ENCODE results near the gene LTF. TPM values are rescaled to one million over a fixed set of nuclear protein-coding genes. Genes with fewer than 3 reads are reported as not detected.

LTF gene
- total RNA-seq, 1 donor from 2014 or later, result 1.4 TPM

DNA sequence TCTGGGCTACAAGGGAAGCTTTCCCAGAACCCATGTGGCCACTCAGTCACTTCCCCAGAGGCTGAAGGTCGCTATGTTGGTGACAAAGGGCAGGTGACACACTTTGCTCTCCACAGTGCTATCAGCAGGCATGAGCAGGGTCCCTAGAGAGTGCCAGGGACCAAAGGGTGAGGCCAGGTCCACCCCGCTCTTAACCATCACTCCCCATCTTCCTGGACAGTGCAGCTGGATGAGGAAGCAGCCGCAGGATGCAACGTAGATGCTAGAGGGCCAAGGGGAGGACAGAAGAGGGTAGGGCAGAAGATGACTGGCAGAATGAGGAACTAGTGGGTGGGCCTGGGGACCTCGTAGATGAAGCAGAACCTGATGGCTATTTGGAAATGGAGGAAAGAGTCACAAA lies 13.6 kb upstream of the LTF start:
- H3K4me1 ChIP-seq, result no peaks in the 10 kb centered on the region
- H3K4me3 ChIP-seq, result no peak overlapping the region
- H3K36me3 ChIP-seq, result no peaks in the 10 kb centered on the region
- DNase-seq (ENCODE audit: low spot score in 2 of 2), result peak in 1 of 2 donors; percentile 30
- intact Hi-C loops (cut with DNase I), result no loop called here
- no peak overlapping the region for H3K27ac ChIP-seq
- H3K27me3 ChIP-seq, result no peaks in the 10 kb centered on the region
- H3K9me3 ChIP-seq, result peaks cover 0 to 6% of the 10 kb centered on the region in 2 donors
- TF ChIP-seq, protein P1, sequence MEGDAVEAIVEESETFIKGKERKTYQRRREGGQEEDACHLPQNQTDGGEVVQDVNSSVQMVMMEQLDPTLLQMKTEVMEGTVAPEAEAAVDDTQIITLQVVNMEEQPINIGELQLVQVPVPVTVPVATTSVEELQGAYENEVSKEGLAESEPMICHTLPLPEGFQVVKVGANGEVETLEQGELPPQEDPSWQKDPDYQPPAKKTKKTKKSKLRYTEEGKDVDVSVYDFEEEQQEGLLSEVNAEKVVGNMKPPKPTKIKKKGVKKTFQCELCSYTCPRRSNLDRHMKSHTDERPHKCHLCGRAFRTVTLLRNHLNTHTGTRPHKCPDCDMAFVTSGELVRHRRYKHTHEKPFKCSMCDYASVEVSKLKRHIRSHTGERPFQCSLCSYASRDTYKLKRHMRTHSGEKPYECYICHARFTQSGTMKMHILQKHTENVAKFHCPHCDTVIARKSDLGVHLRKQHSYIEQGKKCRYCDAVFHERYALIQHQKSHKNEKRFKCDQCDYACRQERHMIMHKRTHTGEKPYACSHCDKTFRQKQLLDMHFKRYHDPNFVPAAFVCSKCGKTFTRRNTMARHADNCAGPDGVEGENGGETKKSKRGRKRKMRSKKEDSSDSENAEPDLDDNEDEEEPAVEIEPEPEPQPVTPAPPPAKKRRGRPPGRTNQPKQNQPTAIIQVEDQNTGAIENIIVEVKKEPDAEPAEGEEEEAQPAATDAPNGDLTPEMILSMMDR (IDR thresholded peaks at IDR 0.05), result no peak

DNA sequence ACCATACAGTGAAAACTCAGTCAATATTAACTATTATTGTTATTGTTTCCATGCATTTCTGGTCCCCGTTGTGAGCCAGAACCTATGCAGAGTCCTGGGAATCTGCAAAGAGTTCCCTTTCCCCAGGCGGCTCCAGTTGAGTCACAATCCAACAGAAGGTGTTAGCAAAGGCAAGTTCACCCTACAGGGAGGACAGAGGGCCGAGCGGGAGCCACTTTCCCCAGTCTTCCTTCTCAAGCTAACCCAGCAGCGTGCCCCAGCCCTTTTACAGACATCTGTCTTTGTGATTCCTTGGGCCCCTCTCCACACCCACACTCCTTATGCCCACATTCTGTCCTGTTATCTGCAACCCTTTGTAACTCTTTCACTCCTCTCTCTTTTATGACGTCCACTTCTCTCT lies 13.1 kb upstream of the LTF start:
- intact Hi-C loops (cut with DNase I), result no loop called here

DNA sequence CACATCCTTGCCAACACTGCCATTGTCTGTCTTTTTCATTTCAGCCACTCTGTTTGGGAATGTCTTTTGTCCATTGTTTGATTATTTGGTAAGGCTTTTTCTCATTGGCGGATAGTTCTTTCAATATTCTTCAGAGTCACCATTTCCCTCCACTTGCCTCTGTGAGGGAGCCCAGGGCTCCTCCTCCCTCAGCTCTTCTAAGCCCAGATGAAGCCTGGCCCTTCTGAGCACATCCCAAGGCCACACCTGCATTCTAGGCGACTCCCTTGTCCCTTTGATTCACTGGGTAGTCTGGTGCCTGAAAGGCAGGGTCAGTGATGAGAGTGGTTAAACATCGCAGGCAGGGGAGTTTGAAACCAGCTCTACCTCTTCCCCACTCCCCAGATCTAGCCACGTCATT lies 12.4 kb upstream of the LTF start:
- Histone ChIP-seq H3K9me3 (peaks cover 0 to 6% of the 10 kb centered on the region in 2 donors), H3K36me3 (no peaks in the 10 kb centered on the region), H3K27ac (no peak overlapping the region), H3K4me1 (no peaks in the 10 kb centered on the region), H3K4me3 (no peak overlapping the region), H3K27me3 (no peaks in the 10 kb centered on the region)
- intact Hi-C loops (cut with DNase I), result no loop called here
- DNase-seq (ENCODE audit: low spot score in 2 of 2), result no peak
- TF ChIP-seq, protein P1 (IDR thresholded peaks at IDR 0.05), result no peak

More for the DNA sequence above, 13.1 kb upstream of the LTF start:
- peak in 1 of 2 donors; percentile 49 for DNase-seq (ENCODE audit: low spot score in 2 of 2)
- no peak overlapping the region for H3K4me3 ChIP-seq
- H3K9me3 ChIP-seq, result peaks cover 0 to 6% of the 10 kb centered on the region in 2 donors
- TF ChIP-seq, protein P1 (IDR thresholded peaks at IDR 0.05), result no peak
- no peaks in the 10 kb centered on the region for H3K27me3 ChIP-seq
- no peaks in the 10 kb centered on the region for H3K4me1 ChIP-seq
- no peaks in the 10 kb centered on the region for H3K36me3 ChIP-seq
- no peak overlapping the region for H3K27ac ChIP-seq

DNA sequence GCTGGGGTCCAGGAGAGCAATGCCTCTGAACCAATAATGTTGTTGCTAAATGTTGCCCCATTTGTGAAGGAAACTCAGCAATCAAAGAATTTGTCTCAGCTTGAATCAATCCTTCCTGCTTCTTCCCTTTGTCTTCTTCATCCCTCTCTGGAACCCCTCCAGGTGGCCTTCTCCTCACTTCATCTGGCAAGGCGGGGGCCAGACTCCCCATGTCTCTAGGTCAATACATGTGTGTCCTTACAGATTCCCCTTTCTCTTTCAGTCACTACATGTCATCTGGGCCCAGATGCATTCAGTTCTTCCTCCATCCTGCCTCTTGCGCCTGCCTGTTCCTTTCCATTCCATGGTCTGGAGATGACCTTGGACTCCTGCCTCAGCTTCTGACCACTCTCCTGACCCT lies 8.0 kb upstream of the LTF start:
- peaks cover 0 to 6% of the 10 kb centered on the region in 2 donors for H3K9me3 ChIP-seq
- TF ChIP-seq, protein P1 (IDR thresholded peaks at IDR 0.05), result no peak
- peak in 1 of 2 donors; percentile 53 for DNase-seq (ENCODE audit: low spot score in 2 of 2)
- no peaks in the 10 kb centered on the region for H3K27me3 ChIP-seq
- intact Hi-C loops (cut with DNase I), result no loop called here
- H3K27ac ChIP-seq, result no peak overlapping the region
- no peak overlapping the region for H3K4me3 ChIP-seq
- H3K4me1 ChIP-seq, result no peaks in the 10 kb centered on the region
- no peaks in the 10 kb centered on the region for H3K36me3 ChIP-seq

DNA sequence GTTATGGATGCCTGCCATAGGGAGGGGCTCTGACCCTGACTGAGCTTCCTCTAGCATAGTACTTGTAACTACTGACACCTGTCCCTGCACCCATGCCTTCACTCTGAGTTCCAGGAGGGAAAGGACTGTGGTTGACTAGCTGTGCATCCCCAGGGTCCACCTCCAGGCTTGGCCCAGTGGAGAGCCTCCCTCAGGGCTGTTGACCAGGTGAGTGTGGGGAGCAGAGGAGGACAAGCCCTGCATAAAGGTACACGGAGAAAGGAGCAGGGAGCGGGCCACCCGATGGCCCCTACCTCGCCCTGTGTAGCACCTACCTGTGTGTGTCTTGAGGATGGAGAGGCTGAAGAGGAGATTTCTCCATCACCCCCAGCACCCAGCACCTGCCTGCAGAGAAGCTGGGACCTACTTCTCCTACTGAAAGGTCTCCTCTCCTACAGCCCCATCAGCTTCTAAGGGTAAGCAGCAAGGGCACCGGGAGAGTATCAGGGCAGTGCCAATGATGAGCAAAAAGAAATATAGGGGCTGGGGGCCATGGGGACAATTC lies 6.7 kb upstream of the LTF start:
- Histone ChIP-seq H3K9me3 (peaks cover 0 to 6% of the 10 kb centered on the region in 2 donors), H3K4me3 (no peak overlapping the region), H3K4me1 (no peaks in the 10 kb centered on the region), H3K27me3 (no peaks in the 10 kb centered on the region), H3K36me3 (no peaks in the 10 kb centered on the region), H3K27ac (no peak overlapping the region)
- DNase-seq (ENCODE audit: low spot score in 2 of 2), result peak in 1 of 2 donors; percentile 61
- TF ChIP-seq, protein P1 (IDR thresholded peaks at IDR 0.05), result no peak
- intact Hi-C loops (cut with DNase I), result no loop called here

DNA sequence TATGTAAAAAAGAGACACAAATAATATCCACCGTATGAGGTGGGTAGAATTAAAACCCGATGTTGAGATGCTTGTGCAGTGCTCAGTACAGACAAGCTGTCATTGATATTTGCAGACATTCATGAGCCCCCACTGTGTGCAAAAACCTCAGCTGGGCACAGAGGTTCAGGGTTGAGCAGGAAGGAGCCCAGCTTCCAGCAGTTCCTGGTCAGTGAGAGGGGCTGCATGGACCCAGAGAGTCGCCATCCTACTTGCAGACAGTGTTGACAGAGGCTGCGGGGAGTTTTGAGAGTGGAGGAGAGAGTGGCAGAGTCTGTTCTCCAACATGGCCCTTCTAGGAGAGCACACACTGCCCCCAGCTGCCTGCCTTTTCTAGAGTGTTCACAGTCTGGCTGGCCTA lies 6.1 kb upstream of the LTF start:
- TF ChIP-seq, protein P1 (IDR thresholded peaks at IDR 0.05), result no peak
- intact Hi-C loops (cut with DNase I), result no loop called here
- no peaks in the 10 kb centered on the region for H3K27me3 ChIP-seq

More for the DNA sequence above, 6.1 kb upstream of the LTF start:
- H3K36me3 ChIP-seq, result no peaks in the 10 kb centered on the region
- H3K4me1 ChIP-seq, result no peaks in the 10 kb centered on the region
- H3K9me3 ChIP-seq, result peaks cover 0 to 6% of the 10 kb centered on the region in 2 donors
- no peak overlapping the region for H3K4me3 ChIP-seq
- no peak for DNase-seq (ENCODE audit: low spot score in 2 of 2)
- no peak overlapping the region for H3K27ac ChIP-seq

Data from ascending aorta (tissue), 2 donors.